ENCODE results near the gene MSI1. TPM values are rescaled to one million over a fixed set of nuclear protein-coding genes. Genes with fewer than 3 reads are reported as not detected.
A peak's percentile ranks its signal among the peaks of the same experiment; 100 is the strongest.

Gene MSI1
- polyA plus RNA-seq, 1 donor from 2014 or later, result not detected

GRCh38 chr12:120332041-120332440 lies 36.9 kb downstream of the MSI1 start:
- Mint-ChIP-seq H3K9me3 (no peaks in the 10 kb centered on the region), H3K36me3 (no peaks in the 10 kb centered on the region), H3K27me3 (peaks cover 8% of the 10 kb centered on the region), H3K4me1 (no peaks in the 10 kb centered on the region), H3K4me3 (no peak overlapping the region), H3K27ac (no peak overlapping the region)

GRCh38 chr12:120331390-120331789 lies 37.6 kb downstream of the MSI1 start:
- Mint-ChIP-seq H3K4me3 (no peak overlapping the region), H3K27ac (no peak overlapping the region), H3K36me3 (no peaks in the 10 kb centered on the region), H3K9me3 (no peaks in the 10 kb centered on the region), H3K4me1 (no peaks in the 10 kb centered on the region), H3K27me3 (peaks cover 8% of the 10 kb centered on the region)

GRCh38 chr12:120328228-120328627 lies 40.7 kb downstream of the MSI1 start:
- H3K4me3 Mint-ChIP-seq, result peak overlapping the region in 1 of 4 donors; percentile 12
- H3K27ac Mint-ChIP-seq, result no peak overlapping the region
- H3K27me3 Mint-ChIP-seq, result peaks cover 8% of the 10 kb centered on the region
- no peaks in the 10 kb centered on the region for H3K36me3 Mint-ChIP-seq
- peaks cover 3 to 5% (median 4%) of the 10 kb centered on the region in 3 donors for H3K4me1 Mint-ChIP-seq
- no peaks in the 10 kb centered on the region for H3K9me3 Mint-ChIP-seq

GRCh38 chr12:120327593-120327992 lies 41.4 kb downstream of the MSI1 start, which contains the start of gene PLA2G1B:
Gene PLA2G1B, minus strand, starts transcription at chr12:120327779. Its CDS starts 26 bp downstream, at chr12:120327753.
- Mint-ChIP-seq H3K4me1 (peaks cover 3 to 5% (median 4%) of the 10 kb centered on the region in 3 donors), H3K27me3 (peaks cover 8% of the 10 kb centered on the region), H3K4me3 (peak within 1 kb of the TSS in 1 of 4 donors; percentile 12), H3K9me3 (no peaks in the 10 kb centered on the region), H3K27ac (no peak within 1 kb of the TSS), H3K36me3 (no peaks in the 10 kb centered on the region)

- Mint-ChIP-seq H3K9me3 (no peaks in the 10 kb centered on the region), H3K27me3 (peaks cover 2% of the 10 kb centered on the region), H3K36me3 (no peaks in the 10 kb centered on the region), H3K27ac (no peak overlapping the region), H3K4me1 (peaks cover 3 to 5% (median 4%) of the 10 kb centered on the region in 3 donors), H3K4me3 (peak overlapping the region in 3 of 4 donors; percentile 84 to 93 (median 93))
These were observed 44.0 kb downstream of the MSI1 start for GRCh38 chr12:120324841-120325417.

GRCh38 chr12:120323772-120324171 lies 45.2 kb downstream of the MSI1 start:
- Mint-ChIP-seq H3K27ac (no peak overlapping the region), H3K4me1 (peaks cover 3 to 5% (median 4%) of the 10 kb centered on the region in 3 donors), H3K27me3 (peaks cover 2% of the 10 kb centered on the region), H3K9me3 (no peaks in the 10 kb centered on the region), H3K36me3 (no peaks in the 10 kb centered on the region), H3K4me3 (no peak overlapping the region)

GRCh38 chr12:120321382-120322202 lies 47.4 kb downstream of the MSI1 start:
- no peaks in the 10 kb centered on the region for H3K9me3 Mint-ChIP-seq
- peaks cover 11 to 14% (median 14%) of the 10 kb centered on the region in 3 donors for H3K4me1 Mint-ChIP-seq
- no peak overlapping the region for H3K27ac Mint-ChIP-seq
- H3K27me3 Mint-ChIP-seq, result peaks cover 2% of the 10 kb centered on the region
- no peaks in the 10 kb centered on the region for H3K36me3 Mint-ChIP-seq
- H3K4me3 Mint-ChIP-seq, result no peak overlapping the region

- Mint-ChIP-seq H3K36me3 (no peaks in the 10 kb centered on the region), H3K27me3 (peaks cover 2% of the 10 kb centered on the region), H3K9me3 (no peaks in the 10 kb centered on the region), H3K4me1 (peaks cover 6 to 11% (median 10%) of the 10 kb centered on the region in 3 donors), H3K27ac (peak overlapping the region; percentile 47 to 98 (median 50)), H3K4me3 (peak overlapping the region; percentile 46 to 93 (median 88))
These were observed 51.5 kb downstream of the MSI1 start for GRCh38 chr12:120317224-120318105.

GRCh38 chr12:120316798-120317223 lies 52.2 kb downstream of the MSI1 start:
- H3K4me3 Mint-ChIP-seq, result peak overlapping the region; percentile 46 to 93 (median 88)
- H3K4me1 Mint-ChIP-seq, result peaks cover 6 to 11% (median 10%) of the 10 kb centered on the region in 3 donors

GRCh38 chr12:120314220-120314619 lies 54.7 kb downstream of the MSI1 start:
- Mint-ChIP-seq H3K4me3 (no peak overlapping the region), H3K27ac (no peak overlapping the region), H3K27me3 (no peaks in the 10 kb centered on the region), H3K9me3 (no peaks in the 10 kb centered on the region), H3K4me1 (peaks cover 6 to 13% (median 10%) of the 10 kb centered on the region in 3 donors), H3K36me3 (no peaks in the 10 kb centered on the region)

More at GRCh38 chr12:120316798-120317223, 52.2 kb downstream of the MSI1 start:
- peak overlapping the region; percentile 47 to 98 (median 50) for H3K27ac Mint-ChIP-seq
- no peaks in the 10 kb centered on the region for H3K36me3 Mint-ChIP-seq
- H3K9me3 Mint-ChIP-seq, result no peaks in the 10 kb centered on the region
- H3K27me3 Mint-ChIP-seq, result no peaks in the 10 kb centered on the region

GRCh38 chr12:120301962-120302815 lies 66.8 kb downstream of the MSI1 start, which contains the start of gene SIRT4:
Gene SIRT4, plus strand, starts transcription at chr12:120302321. Its CDS starts 1,241 bp downstream, at chr12:120303562.
- peak within 1 kb of the TSS; percentile 88 to 99 (median 94) for H3K4me3 Mint-ChIP-seq
- H3K4me1 Mint-ChIP-seq, result peaks cover 5 to 9% (median 8%) of the 10 kb centered on the region in 3 donors
- H3K27me3 Mint-ChIP-seq, result no peaks in the 10 kb centered on the region
- H3K36me3 Mint-ChIP-seq, result peaks cover 2% of the 10 kb centered on the region
- H3K27ac Mint-ChIP-seq, result peak within 1 kb of the TSS; percentile 6 to 88 (median 27)
- no peaks in the 10 kb centered on the region for H3K9me3 Mint-ChIP-seq

GRCh38 chr12:120292661-120293531 lies 76.1 kb downstream of the MSI1 start, which contains the start of gene RNU4-1:
Gene RNU4-1, minus strand, starts transcription at chr12:120293237.
- no peak within 1 kb of the TSS for H3K27ac Mint-ChIP-seq
- H3K9me3 Mint-ChIP-seq, result no peaks in the 10 kb centered on the region
- peaks cover 0 to 8% (median 7%) of the 10 kb centered on the region in 3 donors for H3K4me1 Mint-ChIP-seq

GRCh38 chr12:120292411-120292660 lies 76.6 kb downstream of the MSI1 start:
- no peak overlapping the region for H3K4me3 Mint-ChIP-seq

More at GRCh38 chr12:120292661-120293531, 76.1 kb downstream of the MSI1 start, which contains the start of gene RNU4-1:
- no peak within 1 kb of the TSS for H3K4me3 Mint-ChIP-seq
- H3K36me3 Mint-ChIP-seq, result no peaks in the 10 kb centered on the region
- no peaks in the 10 kb centered on the region for H3K27me3 Mint-ChIP-seq

More at GRCh38 chr12:120292411-120292660, 76.6 kb downstream of the MSI1 start:
- Mint-ChIP-seq H3K4me1 (peaks cover 0 to 8% (median 7%) of the 10 kb centered on the region in 3 donors), H3K27ac (no peak overlapping the region), H3K9me3 (no peaks in the 10 kb centered on the region), H3K27me3 (no peaks in the 10 kb centered on the region), H3K36me3 (no peaks in the 10 kb centered on the region)

All from IgD-negative memory B cell (primary cell).